ENCODE measurements around the gene ICAM1.

Gene ICAM1

DNA sequence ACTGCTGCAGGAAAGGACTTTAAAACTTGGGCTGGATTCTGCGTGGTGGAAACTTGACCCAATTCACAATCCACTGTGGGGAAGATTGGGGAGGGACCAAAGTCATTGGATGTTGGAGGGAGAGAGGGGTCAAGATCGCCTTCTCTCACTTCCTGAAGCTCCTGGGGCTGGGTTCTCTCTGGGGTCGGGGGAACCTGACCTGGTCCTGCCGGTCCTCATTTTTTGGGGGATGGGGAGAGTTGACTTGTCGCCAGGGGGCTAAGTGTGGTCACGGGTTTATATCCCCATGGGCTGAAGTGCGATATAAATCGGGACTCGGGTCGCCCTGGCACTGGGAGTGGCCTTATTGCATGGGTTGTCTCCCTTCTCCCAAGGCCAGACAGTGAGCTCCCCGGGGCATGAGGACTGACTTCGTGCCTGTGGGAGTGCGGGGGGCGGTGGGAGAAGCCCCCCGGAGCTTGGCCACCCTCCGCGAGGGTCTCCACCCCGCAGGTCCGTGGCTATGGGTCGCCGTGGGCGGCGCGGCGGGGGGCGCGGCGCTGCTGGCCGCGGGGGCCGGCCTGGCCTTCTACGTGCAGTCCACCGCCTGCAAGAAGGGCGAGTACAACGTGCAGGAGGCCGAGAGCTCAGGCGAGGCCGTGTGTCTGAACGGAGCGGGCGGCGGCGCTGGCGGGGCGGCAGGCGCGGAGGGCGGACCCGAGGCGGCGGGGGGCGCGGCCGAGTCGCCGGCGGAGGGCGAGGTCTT, 25.1 kb downstream of the ICAM1 start:
- H3K27me3 ChIP-seq (ENCODE audit: insufficient read depth, insufficient read length): peaks cover 59% of the 10 kb centered on the region
- H3K36me3 ChIP-seq (ENCODE audit: insufficient read depth, insufficient read length, low read length): no peaks in the 10 kb centered on the region
- DNase-seq (ENCODE audit: low read depth, low spot score): no peak
- peak overlapping the region; percentile 53 for H3K4me3 ChIP-seq (ENCODE audit: insufficient read length, low read depth)
- H3K9me3 ChIP-seq (ENCODE audit: insufficient read depth, low read length): no peaks in the 10 kb centered on the region
- TF ChIP-seq ZNF274 (IDR thresholded peaks at IDR 0.05; ENCODE audit: low read depth, low read length) (no peak), YY1 (IDR thresholded peaks at IDR 0.05; ENCODE audit: insufficient read depth, insufficient read length) (no peak)
- H3K4me1 ChIP-seq (ENCODE audit: insufficient read depth, insufficient read length): peaks cover 36% of the 10 kb centered on the region
- peak overlapping the region; percentile 61 for H3K9ac ChIP-seq (ENCODE audit: insufficient read length, low read depth)

DNA sequence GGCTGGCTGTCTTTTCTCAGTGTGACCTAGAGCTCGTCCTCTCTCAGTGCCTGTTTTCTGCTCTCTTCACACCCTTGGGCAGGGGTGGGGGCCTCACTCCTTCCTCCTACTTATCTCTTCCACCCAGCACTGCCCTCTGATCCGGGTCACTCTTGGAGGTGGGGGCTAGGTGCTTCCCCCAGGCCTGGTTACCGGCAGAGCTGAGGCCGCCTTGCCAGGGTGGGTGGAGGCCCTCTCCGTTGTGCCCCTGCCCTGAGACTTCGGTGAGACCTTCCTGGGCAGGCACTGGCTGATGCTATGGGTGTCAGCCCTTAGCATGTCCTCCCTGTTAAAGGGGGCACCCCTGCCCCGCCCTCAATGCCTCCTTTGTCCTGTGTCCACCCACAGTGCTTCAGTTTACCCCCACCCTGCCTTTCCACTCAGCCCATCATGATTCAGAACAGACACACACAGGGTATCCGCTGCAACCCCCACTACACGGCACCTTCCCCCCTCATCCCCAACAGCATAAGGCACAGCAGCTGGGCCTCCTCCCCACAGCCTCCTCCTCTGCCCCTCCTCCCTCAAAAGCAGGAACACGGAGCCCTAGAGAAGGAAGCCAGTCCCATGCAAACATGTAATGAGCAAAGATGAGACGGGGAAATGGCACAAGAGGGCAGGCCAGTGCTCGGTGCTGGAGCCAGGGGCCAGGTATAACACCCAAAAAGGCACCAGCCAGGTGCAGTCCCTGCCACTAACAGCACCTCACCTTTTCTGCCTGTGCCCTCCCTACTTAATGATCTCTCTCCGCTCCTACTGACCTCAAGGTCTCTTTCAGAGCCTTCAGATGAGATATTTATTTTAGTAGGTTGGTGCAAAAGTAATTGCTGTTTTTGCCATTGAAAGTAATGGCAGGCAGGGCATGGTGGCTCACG, 28.9 kb downstream of the ICAM1 start:
- no peak overlapping the region for H3K9ac ChIP-seq (ENCODE audit: insufficient read length, low read depth)
- H3K9me3 ChIP-seq (ENCODE audit: insufficient read depth, low read length): no peaks in the 10 kb centered on the region
- H3K4me3 ChIP-seq (ENCODE audit: insufficient read length, low read depth): no peak overlapping the region
- peaks cover 11% of the 10 kb centered on the region for H3K36me3 ChIP-seq (ENCODE audit: insufficient read depth, insufficient read length, low read length)
- no peak for DNase-seq (ENCODE audit: low read depth, low spot score)
- H3K4me1 ChIP-seq (ENCODE audit: insufficient read depth, insufficient read length): peaks cover 12% of the 10 kb centered on the region
- TF ChIP-seq SUZ12 (IDR thresholded peaks at IDR 0.05; ENCODE audit: extremely low read depth, insufficient read depth, insufficient read length): no peak
- no peak for TF ChIP-seq YY1 (IDR thresholded peaks at IDR 0.05; ENCODE audit: insufficient read depth, insufficient read length)
- TF ChIP-seq ZNF274 (IDR thresholded peaks at IDR 0.05; ENCODE audit: low read depth, low read length): no peak
- peaks cover 21% of the 10 kb centered on the region for H3K27me3 ChIP-seq (ENCODE audit: insufficient read depth, insufficient read length)

DNA sequence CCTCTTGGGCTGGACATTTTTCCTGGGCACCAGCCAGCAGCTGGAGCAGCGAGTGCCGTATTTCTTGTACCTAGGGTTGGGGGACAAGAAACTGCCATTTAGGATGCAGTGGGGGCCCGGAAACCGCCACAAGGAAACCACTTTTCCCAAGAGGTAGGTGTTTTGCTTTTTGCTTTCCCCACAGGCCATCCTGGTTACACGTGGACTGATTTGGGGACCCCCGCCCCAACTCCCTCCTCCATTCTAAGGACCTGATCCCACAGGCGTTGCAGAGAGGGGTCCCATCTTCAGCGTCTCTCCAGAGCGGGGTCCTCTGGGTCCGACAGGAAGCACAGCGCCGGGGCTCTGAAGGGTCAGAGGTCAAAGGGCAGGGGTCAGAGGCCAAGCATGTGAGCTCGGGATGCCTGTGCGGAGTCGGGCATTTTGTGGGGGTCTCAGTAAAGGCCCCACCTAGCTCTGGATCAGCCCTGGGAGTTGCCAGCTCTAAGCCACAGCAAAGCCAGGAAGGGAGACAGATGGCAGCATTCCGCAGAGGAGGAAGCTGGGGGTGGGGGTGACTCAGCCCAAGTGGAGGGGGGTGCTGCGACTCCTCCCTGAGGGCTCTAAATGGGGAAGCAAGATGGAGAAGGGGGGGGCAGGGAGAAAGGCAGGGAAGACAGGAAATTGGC, 34.4 kb downstream of the ICAM1 start:
- H3K9ac ChIP-seq (ENCODE audit: insufficient read length, low read depth): no peak overlapping the region
- H3K9me3 ChIP-seq (ENCODE audit: insufficient read depth, low read length): no peaks in the 10 kb centered on the region
- no peak overlapping the region for H3K4me3 ChIP-seq (ENCODE audit: insufficient read length, low read depth)
- H3K27me3 ChIP-seq (ENCODE audit: insufficient read depth, insufficient read length): no peaks in the 10 kb centered on the region
- peaks cover 7% of the 10 kb centered on the region for H3K4me1 ChIP-seq (ENCODE audit: insufficient read depth, insufficient read length)
- no peak for DNase-seq (ENCODE audit: low read depth, low spot score)
- peaks cover 43% of the 10 kb centered on the region for H3K36me3 ChIP-seq (ENCODE audit: insufficient read depth, insufficient read length, low read length)
- TF ChIP-seq SUZ12 (IDR thresholded peaks at IDR 0.05; ENCODE audit: extremely low read depth, insufficient read depth, insufficient read length): no peak
- no peak for TF ChIP-seq YY1 (IDR thresholded peaks at IDR 0.05; ENCODE audit: insufficient read depth, insufficient read length)

DNA sequence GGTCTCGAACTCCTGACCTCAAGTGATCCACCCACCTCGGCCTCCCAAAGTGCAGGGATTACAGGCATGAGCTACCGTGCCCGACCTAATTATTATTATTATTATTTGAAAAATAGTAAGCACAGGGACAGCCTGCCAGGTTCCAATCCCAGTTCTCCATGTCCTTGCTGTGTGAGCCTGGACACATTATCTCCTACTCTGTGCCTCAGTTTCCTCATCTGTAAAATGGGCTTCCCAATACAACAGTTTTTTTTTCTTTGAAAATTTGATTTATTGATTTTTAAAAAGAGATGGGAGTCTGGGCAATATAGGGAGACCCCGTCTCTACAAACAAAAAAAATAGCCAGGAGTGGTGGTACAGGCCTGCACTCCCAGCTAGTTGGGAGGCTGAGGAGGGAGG, 35.4 kb downstream of the ICAM1 start:
- Histone ChIP-seq H3K9ac (ENCODE audit: insufficient read length, low read depth) (no peak overlapping the region), H3K9me3 (ENCODE audit: insufficient read depth, low read length) (no peaks in the 10 kb centered on the region), H3K4me1 (ENCODE audit: insufficient read depth, insufficient read length) (peaks cover 13% of the 10 kb centered on the region), H3K27me3 (ENCODE audit: insufficient read depth, insufficient read length) (no peaks in the 10 kb centered on the region), H3K36me3 (ENCODE audit: insufficient read depth, insufficient read length, low read length) (peaks cover 50% of the 10 kb centered on the region), H3K4me3 (ENCODE audit: insufficient read length, low read depth) (no peak overlapping the region)
- no peak for DNase-seq (ENCODE audit: low read depth, low spot score)
- TF ChIP-seq SUZ12 (IDR thresholded peaks at IDR 0.05; ENCODE audit: extremely low read depth, insufficient read depth, insufficient read length): no peak
- no peak for TF ChIP-seq YY1 (IDR thresholded peaks at IDR 0.05; ENCODE audit: insufficient read depth, insufficient read length)
- no peak for TF ChIP-seq ZNF274 (IDR thresholded peaks at IDR 0.05; ENCODE audit: low read depth, low read length)

DNA sequence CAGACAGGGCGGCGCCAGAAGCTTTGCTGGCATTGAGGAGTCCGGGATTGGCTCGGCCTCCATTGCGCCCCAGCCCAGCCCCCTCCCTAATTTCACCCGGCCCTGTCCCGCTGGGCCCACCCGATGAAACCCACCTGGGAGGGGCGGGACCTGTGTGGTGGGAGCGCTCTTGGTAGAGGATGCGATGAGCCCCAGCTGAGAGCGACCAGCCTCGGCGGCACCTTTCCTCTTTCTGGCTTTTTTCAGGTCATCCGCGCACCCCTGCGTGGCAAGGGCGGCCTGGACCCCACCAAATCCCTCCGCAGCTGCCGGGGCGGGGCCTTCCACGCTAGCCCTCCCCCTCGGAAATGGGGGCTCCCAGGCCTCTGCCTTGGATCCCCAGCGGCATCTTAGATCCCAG, 38.5 kb downstream of the ICAM1 start, which contains the start of gene ZGLP1:
Gene ZGLP1, minus strand, starts transcription at position 393 of the 400 bp plus-strand sequence.
- no peaks in the 10 kb centered on the region for H3K27me3 ChIP-seq (ENCODE audit: insufficient read depth, insufficient read length)
- no peak within 1 kb of the TSS for H3K4me3 ChIP-seq (ENCODE audit: insufficient read length, low read depth)
- peaks cover 59% of the 10 kb centered on the region for H3K36me3 ChIP-seq (ENCODE audit: insufficient read depth, insufficient read length, low read length)

DNA sequence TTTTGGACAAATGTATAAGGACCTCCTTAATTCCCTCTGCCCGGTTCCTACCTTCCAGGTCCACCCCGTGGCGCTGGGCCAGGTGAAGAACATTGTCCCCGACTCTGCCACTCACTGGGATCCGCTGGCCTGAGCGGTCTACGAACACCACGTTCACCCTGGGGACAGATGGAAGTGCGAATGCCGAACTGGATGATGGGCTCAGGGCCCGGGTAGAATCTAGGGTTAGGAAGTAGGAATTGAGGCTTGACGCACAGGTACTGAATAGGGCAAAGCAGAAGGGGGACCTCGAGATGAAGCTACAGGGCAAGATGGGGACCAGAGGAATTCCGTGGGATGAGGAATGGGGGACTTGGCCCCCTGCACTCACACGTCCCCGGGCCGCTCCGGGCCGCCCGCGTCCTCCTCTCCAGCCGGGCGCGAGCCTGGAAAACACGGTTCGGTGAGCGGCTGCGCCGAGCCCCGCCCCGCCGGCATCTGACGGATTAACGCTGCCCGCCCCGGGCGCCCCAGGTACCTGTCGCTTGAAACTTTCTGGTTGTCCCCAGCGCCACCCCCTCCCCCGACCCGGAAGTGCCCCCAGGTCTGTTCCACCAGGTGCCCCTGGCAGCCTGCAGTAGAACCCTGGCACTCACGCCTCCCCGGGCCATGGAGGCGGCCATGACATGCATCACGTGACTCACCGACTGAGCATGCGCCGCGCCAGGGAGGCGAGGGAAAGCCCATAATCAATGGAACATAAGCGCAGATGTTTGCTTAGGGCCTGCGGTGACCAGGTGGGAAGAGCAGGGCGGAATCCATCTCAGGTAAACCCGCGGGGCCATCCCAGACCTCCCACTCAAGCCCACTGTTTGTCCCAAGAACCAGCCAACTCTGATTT, 44.7 kb downstream of the ICAM1 start, which contains the start of gene FDX2:
Gene FDX2, minus strand, starts transcription at position 681 of the 880 bp plus-strand sequence. Its CDS starts 19 bp downstream, at position 662.
- DNase-seq (ENCODE audit: low read depth, low spot score): peak; percentile 70
- H3K4me3 ChIP-seq (ENCODE audit: insufficient read length, low read depth): peak within 1 kb of the TSS; percentile 95
- no peak for TF ChIP-seq SUZ12 (IDR thresholded peaks at IDR 0.05; ENCODE audit: extremely low read depth, insufficient read depth, insufficient read length)
- no peak for TF ChIP-seq ZNF274 (IDR thresholded peaks at IDR 0.05; ENCODE audit: low read depth, low read length)
- peak; percentile 94 for TF ChIP-seq YY1 (IDR thresholded peaks at IDR 0.05; ENCODE audit: insufficient read depth, insufficient read length)
- no peaks in the 10 kb centered on the region for H3K9me3 ChIP-seq (ENCODE audit: insufficient read depth, low read length)
- peak within 1 kb of the TSS; percentile 99 for H3K9ac ChIP-seq (ENCODE audit: insufficient read length, low read depth)
- H3K27me3 ChIP-seq (ENCODE audit: insufficient read depth, insufficient read length): no peaks in the 10 kb centered on the region
- peaks cover 11% of the 10 kb centered on the region for H3K4me1 ChIP-seq (ENCODE audit: insufficient read depth, insufficient read length)
- H3K36me3 ChIP-seq (ENCODE audit: insufficient read depth, insufficient read length, low read length): peaks cover 63% of the 10 kb centered on the region

More for the DNA sequence above, 38.5 kb downstream of the ICAM1 start, which contains the start of gene ZGLP1:
- TF ChIP-seq SUZ12 (IDR thresholded peaks at IDR 0.05; ENCODE audit: extremely low read depth, insufficient read depth, insufficient read length) (no peak), ZNF274 (IDR thresholded peaks at IDR 0.05; ENCODE audit: low read depth, low read length) (no peak), YY1 (IDR thresholded peaks at IDR 0.05; ENCODE audit: insufficient read depth, insufficient read length) (no peak)
- Histone ChIP-seq H3K9ac (ENCODE audit: insufficient read length, low read depth) (no peak within 1 kb of the TSS), H3K4me1 (ENCODE audit: insufficient read depth, insufficient read length) (peaks cover 13% of the 10 kb centered on the region), H3K9me3 (ENCODE audit: insufficient read depth, low read length) (no peaks in the 10 kb centered on the region)
- no peak for DNase-seq (ENCODE audit: low read depth, low spot score)
